NCI-H1048 (cell line): ENCODE data around the gene H1-8.
"Not testable (repeated sequence)": the region's sequence is repeated elsewhere in the genome, so short reads cannot be mapped to it uniquely, and the experiment has no call there.

ENCODE experiments used
- DNase-seq: peaks from one replicate; lab custom pipeline; 2025; lab: John Stamatoyannopoulos, UW

The H1-8 gene, protein sequence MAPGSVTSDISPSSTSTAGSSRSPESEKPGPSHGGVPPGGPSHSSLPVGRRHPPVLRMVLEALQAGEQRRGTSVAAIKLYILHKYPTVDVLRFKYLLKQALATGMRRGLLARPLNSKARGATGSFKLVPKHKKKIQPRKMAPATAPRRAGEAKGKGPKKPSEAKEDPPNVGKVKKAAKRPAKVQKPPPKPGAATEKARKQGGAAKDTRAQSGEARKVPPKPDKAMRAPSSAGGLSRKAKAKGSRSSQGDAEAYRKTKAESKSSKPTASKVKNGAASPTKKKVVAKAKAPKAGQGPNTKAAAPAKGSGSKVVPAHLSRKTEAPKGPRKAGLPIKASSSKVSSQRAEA

DNA sequence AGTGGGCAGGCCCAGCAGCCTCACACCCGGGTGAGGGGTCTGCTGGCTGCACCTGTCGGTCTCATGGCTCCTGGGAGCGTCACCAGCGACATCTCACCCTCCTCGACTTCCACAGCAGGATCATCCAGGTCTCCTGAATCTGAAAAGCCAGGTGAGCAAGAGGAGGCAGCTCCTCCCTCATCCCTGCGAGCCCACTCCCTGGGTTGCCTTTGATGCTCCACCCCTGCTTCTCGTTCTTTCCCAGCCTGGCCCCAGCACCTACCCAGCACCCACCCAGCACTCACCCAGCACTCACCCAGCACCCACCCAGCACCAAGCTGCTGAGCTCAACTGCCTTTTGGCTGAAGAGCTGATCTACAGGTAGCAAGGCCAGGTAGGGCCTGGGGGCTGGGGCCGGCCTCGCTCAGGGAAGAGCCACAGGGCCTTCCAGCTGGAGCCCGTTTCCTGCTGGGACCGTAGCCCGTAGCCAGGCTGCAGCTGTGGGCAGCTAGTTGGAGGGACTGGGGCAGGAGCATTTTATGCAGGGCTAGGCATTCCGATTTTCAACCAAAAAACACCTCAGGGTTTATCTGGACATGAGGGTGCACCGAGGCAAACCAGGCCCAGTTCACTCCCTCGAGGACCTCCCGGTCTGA is at the start of gene H1-8:
Gene H1-8, plus strand, starts transcription at position 20 of the 635 bp plus-strand sequence. Its CDS starts 44 bp downstream, at position 64.
- no peak for DNase-seq

DNA sequence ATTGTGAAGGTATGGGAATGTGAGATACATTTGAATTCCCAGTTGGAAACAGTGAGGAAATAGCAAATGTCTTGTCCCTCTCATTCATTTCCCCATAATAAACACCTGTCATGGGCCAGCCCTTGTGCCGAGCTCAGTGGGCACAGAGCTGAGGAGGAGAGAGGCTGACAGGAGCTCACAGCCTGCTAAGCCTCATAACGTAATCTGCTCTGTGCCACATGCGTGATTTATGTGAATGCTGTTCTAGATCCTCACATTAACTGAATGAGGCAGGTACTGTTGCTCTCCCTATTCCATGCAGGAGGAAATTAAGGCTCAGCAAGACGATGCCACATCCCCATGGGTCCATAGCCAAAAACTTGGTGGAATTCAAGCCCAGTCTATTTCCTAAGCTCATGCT is 49.8 kb upstream of the H1-8 start:
- no peak for DNase-seq

DNA sequence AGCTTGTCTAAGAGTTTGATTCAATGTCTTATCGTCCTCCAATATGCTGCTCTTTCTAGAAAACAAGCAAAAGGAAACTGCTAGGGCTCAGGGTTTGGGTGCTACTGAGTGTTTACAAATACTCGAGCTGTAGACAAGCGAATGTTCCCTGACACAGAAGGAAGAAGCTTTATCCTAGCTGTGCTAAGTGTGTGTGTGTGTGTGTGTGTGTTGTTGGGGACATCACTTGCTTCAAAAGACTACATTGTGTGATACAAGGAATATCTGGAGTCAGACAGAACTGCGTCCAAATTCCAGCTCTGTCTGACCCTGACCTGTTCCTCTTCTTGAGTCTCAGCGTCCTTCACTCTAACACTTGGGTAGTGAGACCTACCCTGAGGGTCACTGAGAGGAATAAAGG is 48.5 kb upstream of the H1-8 start:
- not testable (repeated sequence) for DNase-seq

DNA sequence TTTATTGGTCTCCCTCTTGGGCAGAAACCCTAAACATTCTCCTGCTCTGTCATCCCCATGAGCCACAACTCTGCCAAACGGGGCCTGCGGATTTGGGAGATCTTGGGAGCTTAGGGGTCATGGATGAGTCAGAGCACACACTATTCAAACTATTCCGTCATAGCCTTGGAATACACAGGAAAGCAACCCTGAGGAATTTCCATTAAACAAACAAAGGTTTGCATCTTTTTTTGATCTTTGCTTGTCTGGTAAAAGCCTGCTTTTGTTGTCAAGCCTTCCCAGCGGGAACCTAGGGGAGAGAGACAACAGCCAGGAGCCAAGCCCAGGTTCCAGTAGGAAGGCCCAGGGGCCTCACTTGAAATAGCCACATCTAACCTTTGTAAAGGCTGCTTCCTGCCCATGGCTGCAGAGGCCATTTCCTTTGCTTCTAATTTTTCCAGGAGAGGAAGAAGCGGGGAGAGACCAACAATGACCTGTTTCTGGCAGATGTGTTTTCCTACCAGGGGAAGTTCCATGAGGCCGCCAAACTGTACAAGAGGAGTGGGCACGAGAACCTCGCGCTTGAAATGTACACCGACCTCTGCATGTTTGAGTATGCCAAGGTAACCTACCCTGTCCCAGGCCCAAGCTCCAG is 47.9 kb upstream of the H1-8 start:
- not testable (repeated sequence) for DNase-seq

GRCh38 chr3:129497876-129498275 is 45.1 kb upstream of the H1-8 start:
- not testable (repeated sequence) for DNase-seq

DNA sequence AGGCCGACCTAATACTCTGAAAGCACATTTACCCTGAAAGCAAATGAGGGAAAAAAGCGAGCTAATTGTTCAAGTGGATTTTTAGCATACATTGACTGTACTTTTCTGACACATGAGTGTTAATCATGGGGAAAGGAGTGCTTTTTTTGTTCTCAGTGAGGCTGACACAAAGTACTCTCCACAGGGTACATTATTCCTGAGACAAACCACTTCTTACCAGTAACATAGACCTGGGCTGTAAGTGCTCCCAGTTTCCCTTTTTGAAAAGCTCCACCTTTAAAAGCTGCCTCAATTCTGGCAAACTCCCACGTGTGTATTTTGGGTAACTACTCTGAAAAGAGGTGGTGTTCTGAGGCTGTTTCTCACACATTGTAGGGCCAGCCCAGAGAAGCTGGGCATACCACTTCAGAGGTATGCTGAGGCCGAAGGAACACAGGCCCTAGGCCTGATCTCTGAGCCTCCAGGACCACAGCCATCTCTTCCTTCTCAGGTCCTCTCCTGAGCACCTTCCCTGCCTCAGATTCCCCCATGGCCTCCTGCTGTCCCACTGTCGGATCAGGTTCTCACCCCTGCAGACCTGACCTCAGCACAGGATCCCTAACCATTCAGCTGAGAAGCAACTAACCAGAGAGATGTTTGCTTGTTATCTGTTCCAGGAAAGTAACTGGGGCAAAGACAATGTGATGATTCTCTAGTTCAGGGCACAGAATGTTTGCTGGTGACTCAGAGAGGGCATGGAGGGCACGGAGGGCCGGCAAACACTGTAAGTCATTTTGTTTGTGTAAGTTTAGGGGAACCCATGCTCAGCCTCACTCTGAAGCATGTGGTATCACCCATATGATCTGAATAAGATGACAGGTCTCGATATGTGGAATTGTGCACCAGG is 44.1 kb upstream of the H1-8 start:
- not testable (repeated sequence) for DNase-seq

- DNase-seq, result not testable (repeated sequence)
Observed at GRCh38 chr3:129499604-129500333, 43.2 kb upstream of the H1-8 start.

- DNase-seq, result no peak
Observed at GRCh38 chr3:129500334-129500658, 42.7 kb upstream of the H1-8 start.

- no peak for DNase-seq
Observed at GRCh38 chr3:129501630-129502029, 41.3 kb upstream of the H1-8 start.

GRCh38 chr3:129502641-129503408 is 40.1 kb upstream of the H1-8 start:
- DNase-seq, result no peak

DNA sequence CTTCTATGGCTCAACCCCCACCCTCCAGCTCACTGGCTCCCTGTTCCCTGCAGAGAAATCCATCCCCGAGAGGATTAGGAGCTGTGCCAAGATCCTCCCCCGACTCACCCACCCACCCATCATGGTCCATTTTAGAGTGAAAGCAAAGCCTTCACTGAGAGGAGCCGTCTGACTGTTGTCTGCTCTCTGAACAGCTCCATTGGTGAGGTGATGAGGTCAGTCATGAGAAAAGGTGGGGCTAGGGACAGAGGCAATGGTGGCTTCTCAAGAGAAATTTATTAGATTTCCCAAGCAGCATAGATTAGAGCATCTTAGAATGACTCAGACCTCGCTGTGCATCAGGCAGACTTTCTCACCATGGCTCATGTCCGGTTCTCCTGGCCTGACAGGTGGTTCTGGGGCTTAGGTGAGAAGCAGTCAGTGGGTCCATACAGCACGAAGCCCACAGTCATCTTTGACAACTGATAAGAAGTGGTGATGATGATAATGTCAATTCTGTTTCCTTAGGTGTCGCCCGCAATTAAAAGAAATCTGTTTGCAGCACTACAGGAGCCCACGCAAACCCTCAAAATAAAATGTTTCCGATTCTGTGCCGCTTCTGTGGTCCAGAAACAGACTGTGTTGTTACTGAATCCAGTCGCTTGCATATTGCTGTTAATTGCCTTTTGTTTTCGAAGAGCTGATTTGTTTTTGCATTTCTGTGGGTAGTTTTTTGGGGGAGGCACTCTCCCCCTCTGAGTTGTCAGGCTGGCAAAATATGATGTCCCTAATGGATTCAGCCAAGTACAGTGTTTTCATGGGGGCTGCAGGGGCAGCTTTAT is 39.3 kb upstream of the H1-8 start:
- DNase-seq, result no peak

DNA sequence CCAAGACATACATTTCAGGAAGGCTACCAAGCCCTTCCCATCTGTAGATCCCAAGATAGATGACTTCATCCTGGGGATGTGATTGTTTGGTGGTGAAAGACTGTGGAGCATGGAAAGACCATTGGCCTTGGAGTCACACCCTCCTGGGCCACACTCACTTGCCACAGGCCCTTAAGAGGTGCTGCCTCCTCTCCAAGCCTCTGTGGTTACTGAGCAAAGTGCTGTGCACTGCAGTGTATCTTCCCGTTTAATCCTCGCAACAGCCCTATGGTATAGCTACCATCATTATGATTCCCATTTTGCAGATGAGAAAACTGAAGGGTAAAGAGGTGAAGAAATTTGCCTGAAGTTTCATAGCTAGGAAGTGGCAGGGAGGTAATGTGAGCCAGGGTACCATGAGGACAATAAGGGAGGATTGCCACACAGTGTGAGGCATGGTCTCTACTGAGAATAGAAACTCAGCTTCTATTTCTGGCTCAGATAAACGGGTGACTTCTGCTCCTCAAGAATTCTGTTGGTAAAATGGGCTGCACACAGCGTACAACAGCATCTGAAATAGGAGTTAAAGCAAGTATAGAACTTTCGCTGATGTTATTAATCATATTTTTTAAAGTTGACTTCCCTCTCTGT is 38.4 kb upstream of the H1-8 start:
- DNase-seq, result no peak

- no peak for DNase-seq
Observed at GRCh38 chr3:129505341-129505740, 37.6 kb upstream of the H1-8 start.

- DNase-seq, result no peak
Observed at GRCh38 chr3:129506231-129506742, 36.7 kb upstream of the H1-8 start.

- DNase-seq, result no peak
Observed at GRCh38 chr3:129507181-129507831, 35.7 kb upstream of the H1-8 start.

- DNase-seq, result no peak
Observed at GRCh38 chr3:129512595-129512994, 30.4 kb upstream of the H1-8 start.

GRCh38 chr3:129513705-129514104 is 29.3 kb upstream of the H1-8 start:
- DNase-seq, result no peak

DNA sequence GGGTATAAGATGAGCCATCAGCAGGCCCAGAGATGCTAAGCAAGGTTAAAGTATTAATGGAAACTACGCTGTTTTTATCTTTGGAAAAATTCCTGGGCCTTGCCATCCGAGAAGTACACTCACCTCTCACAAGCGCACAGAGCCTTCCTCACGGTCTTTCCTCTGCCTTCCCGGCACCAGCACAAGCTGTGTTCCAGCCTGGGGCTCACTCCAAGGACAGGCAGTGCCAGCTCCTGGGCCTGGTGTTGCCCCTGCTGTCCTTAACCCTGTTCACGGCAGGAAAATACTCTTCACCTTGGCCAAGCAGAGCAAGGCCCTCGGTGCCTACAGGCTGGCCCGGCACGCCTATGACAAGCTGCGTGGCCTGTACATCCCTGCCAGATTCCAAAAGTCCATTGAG is 28.9 kb upstream of the H1-8 start:
- DNase-seq, result no peak

DNA sequence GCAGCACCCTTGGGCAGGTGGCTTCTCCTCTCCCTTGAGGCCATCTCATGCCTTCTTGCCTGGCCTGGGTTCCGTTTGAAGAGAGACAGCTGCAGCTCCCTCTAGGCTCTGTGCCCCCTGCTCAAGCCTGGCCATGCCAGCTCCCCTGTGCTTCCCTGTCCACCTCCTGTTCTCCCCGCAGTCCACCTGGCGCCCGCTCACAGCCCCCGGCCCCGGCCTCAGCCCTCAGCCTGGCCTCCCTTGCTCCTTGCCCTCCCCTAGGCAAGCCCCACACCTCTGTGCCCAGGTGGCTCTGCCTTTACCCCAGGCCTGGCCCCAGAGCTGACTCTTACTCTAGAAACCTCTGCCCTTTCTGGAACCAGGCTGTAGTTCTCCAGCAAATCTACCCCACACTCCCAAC is 28.4 kb upstream of the H1-8 start:
- no peak for DNase-seq
